SKM-1 (cell line): ENCODE measurements around the gene PPFIA4.

ENCODE experiments used
- DNase-seq: peaks from one replicate; lab custom pipeline; 2025; ENCODE audit not compliant: unreplicated experiment; lab: John Stamatoyannopoulos, UW

Gene PPFIA4

DNA sequence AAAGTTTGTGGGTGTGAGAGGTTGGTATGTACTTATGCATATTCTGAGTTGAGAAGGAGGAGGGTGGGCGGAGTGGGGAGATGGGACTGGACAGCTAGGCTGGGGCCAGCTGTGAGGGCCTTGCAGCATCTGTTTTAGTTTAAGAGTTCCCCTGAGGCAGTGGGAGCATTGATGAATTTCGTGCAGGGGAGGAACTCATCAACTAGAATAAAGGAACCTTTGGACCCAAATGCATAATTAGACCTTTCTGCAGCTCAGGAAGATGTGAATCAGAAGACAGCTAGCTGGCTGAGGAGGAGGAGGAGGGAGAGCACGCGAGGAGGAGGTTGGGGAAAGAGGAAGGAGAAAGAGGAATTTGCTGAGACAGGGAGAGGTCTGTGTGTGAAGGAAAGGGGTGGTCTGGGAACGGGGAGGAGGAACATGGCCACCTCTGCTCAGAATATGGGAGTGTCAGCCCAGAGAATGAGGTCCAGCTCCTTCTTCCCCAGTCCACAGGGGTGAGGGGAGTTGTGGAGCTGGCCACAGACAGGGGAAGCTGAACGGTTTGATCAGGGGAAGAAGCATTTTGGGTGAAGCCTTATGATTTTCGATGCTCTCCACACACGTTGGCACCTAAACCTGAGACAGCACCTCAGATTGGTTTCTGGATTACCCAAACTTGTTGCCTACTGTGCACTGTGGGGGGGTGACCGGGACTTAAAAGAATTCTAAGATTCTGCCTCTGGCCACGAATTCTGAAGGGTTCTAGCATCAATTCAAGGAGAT is 31.8 kb downstream of the PPFIA4 start:
- DNase-seq: peak; percentile 76

DNA sequence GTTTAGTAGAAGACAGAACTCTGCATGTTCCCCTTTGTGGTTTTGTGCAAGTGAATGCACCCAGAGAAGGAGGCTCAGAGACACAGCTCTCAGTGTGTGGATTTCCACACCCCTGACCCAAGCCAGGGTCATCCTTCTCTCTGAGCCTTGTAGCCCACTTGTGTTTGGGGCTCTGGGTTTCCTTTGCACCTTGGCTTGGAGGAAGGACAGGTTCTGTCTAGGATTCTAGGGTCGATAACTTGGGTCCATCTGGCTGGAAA is 32.3 kb downstream of the PPFIA4 start:
- peak; percentile 90 for DNase-seq

DNA sequence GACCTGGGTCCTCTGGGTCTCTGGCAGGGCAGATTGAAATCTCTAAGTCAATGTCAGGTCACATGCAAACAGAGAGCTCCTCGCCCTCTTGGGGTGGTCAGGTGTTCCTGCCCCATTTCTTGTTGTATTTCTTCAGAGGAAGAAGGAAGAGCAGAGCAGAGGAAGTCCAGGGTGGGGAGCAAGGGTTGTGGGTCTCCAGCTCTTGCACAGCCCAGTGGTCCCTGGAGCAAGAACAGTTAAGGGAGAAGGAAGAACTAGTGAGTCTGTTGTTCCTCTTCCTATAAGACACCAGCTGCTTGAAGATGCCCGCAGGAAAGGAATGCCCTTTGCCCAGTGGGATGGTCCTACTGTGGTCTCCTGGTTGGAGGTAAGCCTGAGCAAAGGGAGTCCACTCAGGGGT is 33.2 kb downstream of the PPFIA4 start:
- peak; percentile 90 for DNase-seq

DNA sequence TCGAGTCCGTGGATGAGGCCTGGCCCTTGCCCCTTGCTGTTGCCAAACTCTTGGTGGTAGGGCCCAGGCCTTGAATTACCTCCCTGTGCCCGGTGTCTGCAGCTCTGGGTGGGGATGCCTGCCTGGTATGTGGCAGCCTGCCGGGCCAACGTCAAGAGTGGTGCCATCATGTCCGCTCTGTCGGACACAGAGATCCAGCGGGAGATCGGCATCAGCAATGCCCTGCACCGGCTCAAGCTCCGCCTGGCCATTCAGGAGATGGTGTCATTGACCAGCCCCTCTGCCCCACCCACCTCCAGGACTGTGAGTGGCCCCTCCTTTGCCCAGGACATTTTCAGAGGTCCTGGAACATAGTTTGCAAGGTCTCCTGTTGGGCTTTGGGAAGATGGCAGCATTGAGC is 33.8 kb downstream of the PPFIA4 start:
- DNase-seq: no peak

DNA sequence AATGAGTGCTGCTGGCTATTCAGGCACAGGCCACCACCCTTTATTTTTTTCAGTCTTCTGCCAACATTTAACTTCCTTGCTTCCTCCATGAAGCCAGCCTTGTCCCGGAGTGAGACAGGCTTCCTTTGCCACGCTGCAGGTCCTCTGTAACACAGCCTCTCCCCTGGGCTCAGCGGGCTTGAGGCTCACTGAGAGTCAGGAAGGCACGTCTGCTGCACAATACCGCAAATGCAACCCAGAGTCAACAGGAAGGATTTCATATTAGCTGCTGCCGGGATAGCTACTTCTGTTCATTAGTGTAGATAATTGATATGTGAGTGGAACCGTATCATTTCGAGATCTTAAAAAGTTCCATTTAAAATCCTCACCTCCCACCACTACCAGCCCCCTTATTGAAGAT is 37.0 kb downstream of the PPFIA4 start:
- DNase-seq: no peak

DNA sequence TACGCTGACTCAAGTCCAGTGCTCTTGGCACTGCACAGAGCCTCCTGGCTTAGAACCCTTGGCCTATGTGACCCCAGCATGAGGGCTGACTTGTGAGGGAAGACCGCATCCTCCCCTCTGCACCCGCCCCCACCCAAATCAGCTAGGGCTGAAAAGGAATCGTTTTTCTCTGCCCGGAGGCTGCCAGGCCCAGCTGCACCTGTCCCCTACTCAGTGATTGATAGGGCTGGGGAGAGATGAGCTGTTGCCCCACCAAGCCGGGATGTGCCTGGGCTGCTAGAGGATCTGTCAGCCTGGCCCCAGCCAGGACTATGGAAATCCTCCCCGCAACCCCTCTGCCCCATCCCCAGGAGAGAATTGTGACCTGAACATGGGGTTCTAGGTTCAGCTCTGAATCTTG is 38.9 kb downstream of the PPFIA4 start:
- no peak for DNase-seq

DNA sequence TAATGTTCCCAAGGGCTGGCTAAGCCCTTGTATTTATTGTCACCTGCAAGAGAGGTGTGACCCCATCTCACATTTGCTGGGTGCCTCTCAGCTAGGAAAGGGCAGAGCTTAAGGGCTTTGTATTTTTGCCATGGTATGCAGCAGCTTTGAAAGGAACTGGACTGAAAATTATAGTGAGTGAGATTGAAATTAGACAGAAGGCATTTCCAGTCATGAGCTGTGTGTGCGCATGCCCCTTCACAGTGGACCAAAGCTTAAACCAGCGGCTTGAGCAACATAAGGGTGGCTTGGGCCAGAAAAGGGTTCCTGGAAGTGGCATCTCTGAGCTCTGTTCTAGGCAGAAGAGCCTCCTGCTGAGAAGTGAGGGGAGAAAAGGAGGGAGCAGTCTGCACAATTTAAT is 39.7 kb downstream of the PPFIA4 start:
- DNase-seq: no peak

DNA sequence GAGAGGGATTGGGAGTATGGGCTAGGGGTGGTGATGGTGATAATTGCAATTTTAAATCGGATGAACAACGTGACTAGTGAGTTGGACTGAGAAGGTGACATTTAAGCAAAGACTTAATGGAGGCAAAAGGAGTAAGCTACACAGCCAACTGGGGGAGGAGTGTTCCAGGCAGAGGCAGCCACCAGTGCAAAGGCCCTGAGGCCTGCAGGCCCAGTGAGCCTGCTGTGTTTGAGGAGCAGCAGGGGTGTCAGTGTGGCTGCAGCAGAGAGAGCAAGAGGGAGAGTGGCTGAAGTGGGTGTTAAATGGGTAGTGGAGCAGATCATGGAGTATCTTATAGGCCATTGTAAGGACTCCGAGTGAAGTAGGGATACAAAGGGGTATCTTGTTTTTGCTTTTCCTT is 40.7 kb downstream of the PPFIA4 start:
- DNase-seq: no peak

DNA sequence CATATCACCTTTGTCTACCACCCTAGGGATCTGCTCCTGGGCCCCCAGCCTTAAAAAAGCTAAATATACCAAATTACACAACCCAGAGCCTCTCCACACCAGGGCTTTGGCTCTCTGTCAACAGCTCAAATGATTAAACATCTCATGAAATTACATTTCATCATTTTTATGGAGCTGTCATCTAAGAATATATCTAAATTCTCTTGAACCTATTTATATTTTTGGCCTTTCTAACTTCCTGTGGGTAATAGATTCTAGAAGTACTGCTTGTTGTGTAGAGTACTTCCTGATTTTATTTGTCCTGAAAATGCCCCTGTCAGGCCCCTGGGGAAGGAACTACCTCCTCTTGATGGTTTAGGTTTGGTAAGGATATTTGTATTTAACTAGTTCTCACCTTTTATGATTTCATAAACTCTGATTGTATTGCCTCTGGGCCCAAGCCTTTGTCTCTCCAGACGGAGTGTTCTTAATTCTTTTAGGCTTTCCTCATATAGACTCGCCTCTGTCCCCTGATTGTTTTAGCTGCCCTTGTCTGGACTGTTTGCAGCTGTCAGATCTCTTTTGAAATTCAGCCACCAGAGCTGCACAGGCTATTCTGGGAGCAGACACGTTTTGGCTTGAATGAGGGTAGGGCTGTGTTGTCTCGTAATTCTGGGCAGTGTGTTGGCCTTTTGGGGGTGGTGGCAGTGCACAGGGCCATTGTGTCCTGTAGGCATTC is 42.9 kb downstream of the PPFIA4 start:
- peak; percentile 91 for DNase-seq

DNA sequence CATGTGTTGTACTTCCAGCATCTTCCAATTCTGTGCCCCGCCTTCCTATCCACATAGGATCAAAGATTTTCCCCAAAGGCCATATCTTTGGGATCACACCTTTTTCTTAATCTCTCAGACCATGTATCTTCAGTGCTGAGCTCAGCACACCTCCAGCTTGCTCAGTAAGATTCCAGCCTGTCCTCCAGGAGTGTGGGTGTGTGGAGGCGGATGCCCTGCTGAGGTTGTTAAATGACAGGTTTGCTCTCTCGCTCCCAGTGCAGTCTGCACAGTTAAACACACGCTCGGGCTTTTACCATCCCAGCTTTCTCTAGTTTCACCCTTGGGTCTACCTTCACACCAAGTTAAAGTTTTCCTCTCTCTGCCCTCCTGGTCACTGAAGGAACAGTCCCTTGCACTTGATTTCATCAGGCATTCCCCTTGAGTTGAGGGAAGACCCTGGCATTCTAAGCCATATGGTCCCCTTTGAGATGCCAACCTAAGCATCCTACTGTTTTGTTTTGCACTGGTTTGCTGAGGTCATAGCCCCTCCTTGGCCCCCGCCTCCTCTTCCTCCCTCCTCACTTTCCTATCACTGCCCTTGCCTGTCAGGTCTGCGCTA is 45.8 kb downstream of the PPFIA4 start:
- no peak for DNase-seq

DNA sequence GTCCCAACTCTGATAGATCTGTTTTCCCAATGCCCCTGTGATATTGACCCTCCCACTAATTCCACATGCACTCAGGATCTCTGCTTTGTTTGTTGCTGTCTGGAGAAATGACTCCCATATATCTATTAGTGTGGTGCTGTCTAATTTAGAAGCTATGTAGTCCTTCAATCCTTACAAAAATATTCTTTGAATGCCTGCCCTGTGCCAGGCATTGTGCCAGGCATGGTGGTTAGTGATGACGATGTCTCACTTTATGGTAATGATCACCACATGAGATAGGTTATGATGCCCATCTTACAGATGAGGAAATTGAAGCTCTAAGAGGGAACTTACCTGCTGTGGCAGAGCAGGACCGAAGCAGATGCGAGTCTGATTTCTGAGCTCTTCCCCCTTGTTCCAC is 46.6 kb downstream of the PPFIA4 start:
- no peak for DNase-seq

DNA sequence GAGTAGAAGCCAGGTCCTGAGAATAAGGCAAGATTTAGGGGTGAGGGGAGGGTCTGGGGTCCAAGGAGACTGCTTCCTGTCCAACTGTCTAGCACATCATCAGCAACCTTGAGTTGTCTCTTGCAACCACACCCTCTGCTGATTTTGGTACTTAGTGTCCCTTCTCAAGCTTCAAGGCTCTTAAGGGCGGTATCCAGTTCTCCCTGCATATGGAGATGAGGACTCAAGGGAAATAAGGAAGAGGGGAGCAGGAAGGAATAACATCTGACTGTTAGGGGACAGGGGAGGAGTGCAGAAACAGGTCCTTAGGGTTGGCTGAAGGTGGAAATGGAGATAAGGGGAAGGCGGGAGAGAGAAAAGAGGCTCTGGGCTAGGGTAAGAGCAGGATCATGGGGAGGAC is 47.2 kb downstream of the PPFIA4 start:
- DNase-seq: no peak

DNA sequence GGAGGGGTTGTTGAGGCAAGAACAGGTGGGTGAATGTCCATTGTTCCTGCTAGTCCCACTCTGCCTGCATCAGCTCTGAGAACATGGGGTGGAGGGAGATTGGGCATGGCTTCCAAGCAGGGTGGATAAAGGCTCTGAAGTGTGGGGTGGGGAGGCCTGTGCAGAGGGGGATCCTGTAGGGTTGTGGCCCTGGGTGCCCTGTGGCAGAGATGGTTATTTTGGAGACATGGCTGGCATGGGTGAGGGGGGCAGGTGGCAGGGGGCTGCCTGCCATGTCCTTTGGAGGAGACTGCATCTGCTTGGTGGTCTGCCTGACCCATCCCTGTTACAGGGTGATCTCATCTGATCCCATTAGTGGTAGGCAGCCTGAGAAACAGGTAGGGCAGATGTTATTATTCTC is 48.3 kb downstream of the PPFIA4 start:
- DNase-seq: no peak

DNA sequence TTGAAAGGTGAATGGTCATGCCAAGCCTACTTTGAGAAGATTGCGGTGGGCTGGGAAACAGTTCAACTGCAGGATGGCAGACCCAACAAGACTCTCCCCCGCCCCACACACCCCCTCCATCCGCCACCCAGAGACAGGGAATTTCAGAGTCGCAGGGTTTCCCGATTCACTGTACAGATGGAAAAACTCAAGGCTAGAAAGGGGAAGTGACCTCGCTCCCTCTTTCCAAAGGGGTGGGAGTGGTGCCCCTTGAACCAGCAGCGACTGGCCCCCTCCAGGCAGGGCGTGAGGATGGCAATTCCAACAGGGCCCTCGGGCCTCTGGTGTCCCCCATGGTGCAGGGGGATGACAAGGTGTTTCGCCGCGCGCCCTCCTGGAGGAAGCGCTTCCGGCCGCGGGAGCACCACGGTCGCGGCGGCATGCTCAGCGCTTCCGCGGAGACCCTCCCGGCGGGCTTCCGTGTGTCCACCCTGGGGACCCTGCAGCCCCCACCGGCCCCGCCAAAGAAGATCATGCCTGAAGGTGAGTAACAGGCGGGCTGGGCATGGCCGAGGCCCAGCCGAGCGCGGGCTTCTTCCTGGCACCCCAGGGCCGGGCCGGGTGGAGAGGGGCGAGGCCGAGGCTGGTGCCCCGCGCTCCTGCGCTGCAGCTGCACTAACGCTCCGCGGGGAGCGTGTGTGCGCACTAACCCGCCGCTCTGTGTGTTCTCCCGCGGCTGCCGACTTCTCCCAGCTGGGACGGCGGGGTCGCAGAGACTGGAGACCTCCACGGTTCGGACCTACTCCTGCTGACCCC is 49.1 kb downstream of the PPFIA4 start:
- no peak for DNase-seq

DNA sequence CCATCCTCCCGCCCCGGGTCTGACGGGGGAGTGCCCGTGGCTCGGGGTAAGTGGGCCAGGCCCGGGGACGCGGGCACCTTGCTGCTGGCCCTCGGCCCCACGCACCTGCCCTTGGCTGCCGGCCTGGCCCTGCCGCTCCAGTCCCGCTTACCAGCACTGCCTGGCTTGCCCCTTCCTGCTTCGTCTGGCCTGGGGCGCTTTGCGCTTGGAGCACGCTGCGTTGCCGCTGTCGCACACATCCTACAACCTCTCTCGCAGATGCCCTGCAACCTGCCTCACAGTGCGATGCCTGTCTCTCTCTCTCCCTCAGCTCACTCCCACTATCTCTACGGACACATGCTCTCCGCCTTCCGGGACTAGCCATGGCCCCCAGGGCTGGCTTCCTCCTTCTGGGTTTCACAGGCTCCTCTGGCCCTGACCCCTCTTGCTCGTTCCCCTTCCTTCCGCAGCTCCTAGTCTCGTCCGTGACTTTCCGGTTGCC is 49.8 kb downstream of the PPFIA4 start:
- no peak for DNase-seq

DNA sequence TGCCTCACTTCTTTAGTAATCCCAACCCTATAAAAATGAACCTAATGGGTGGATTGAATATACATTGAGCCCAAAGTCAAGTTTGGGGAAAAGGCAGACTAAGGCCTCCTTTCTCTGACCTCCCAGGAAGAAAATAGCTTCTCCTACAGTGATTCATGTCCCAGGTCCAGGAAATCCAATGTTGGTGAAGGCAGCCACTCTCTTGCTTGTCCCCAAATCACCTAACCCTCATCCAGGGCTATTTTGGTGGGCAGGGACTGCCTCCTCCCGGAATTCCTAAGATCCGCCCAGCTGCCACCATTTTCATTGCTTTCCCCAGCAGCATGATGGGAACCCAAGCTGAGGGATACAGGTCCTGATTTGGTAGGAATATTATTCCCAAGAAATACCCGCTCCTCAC is 51.1 kb downstream of the PPFIA4 start:
- DNase-seq: no peak

DNA sequence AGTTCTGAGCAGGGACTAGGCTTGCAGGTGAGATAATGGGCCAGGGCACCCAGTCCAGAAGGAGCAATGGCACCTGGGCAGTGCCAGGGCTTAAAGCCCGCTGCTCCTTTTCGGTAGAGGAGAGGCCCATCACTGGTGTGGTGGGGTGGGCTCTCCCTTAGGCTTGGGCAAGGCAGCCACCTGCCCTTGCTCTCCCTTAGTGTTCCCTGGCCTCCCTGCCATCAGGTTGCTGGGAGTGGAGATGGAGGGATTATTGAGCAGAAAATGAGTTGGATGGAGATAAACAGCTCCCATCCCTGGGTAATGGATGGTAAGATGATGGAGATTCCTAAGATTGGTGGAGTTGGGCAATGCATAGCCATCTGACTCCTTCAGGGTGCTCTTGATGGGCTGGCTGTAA is 51.7 kb downstream of the PPFIA4 start:
- DNase-seq: no peak

DNA sequence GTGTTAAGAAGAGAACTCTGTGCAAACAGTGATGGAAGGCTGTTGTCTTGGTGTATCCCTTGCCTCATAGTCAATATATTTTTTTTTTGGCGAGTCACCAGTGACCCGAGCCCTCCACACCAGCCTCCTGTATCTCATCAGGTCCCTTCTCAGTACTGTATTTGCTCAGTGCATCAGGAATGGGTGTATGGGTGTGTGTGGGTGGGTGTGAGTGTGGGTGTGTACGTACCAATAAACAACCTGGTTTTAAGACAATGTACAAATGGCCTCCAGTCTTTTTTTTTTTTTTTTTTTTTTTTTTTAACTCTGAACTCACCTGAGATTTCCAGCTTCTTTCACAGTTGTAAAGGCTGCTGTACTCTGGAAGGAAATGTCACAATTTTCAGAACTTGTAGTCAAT is 52.2 kb downstream of the PPFIA4 start:
- no peak for DNase-seq

DNA sequence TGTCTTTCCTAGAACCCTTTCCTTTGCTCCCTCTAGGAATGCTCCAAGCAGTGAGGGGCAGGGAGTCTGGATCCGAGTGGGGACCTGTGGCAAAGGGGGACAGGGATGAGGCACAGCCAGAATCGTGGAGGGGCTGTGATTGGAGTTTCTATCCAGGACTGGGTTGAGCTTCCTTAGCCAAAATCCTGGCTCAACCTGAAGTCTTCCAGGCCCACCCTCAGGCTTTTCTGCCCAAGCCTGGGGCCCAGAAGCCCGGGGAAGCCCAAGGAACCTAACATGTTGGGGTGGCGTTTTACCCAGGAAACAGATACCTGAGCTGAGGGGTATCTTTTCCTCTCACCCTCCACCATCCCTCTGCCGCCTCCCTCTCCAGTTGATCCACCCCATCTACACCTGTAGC is 54.2 kb downstream of the PPFIA4 start:
- no peak for DNase-seq

DNA sequence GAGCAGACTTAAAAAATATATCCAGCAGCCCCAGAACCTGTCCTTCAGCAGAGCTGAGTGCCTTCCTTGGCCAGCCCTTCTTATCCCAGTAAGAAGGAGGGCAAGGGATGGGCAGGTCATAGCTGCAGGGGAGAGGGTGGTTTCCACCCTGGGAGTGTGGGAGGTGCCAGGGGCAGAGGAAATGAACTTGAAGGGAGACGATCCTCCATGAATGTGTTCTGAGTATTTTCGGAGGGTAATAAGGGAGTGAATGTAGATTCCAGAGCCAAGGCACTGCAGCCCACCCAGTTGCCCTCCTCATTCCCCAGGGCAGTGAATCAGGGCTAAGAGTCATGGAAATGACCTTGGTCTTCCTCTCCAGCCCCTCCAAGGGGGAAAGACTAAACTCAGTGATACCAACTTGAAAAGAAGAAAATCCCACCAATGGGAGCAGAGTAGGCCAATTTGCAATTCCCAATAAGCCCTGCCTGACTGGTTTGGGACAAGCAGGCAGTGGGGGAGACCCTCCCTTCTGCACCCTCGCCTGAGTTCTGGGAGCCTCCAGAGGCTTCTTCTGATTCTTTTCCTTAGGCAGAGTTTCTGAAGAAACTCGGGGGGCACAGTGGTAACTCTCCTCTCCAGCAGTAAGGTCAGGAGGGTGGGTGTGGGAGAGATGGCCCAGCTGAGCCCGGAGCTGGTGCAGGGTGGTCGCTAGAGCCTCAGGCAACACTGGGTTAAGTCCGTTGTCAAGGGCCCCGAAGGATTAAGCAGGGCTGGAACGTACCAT is 55.4 kb downstream of the PPFIA4 start:
- no peak for DNase-seq

DNA sequence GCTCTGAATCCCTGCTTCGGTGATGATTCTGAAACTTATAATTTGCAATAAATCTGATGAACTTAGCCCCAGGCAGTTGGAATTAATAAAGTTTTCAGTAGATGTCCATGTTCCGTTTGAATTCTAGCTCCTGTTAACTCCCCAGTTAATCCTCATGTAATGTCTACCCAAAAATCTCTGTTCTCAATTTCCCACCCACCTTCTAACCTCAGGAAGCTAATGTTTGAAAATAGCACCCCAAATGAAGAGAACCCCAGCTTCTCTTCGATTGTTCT is 55.9 kb downstream of the PPFIA4 start:
- DNase-seq: no peak
